RKO (cell line): Measurements from ENCODE around the gene TTK.
"Not testable (repeated sequence)": the region's sequence is repeated elsewhere in the genome, so short reads cannot be mapped to it uniquely, and the experiment has no call there.

Experiments used
- DNase-seq: peaks from one replicate; pipeline ENCODE4 v3.0.0-alpha.2; 2016; ENCODE audit warnings: low spot score

TTK gene

DNA sequence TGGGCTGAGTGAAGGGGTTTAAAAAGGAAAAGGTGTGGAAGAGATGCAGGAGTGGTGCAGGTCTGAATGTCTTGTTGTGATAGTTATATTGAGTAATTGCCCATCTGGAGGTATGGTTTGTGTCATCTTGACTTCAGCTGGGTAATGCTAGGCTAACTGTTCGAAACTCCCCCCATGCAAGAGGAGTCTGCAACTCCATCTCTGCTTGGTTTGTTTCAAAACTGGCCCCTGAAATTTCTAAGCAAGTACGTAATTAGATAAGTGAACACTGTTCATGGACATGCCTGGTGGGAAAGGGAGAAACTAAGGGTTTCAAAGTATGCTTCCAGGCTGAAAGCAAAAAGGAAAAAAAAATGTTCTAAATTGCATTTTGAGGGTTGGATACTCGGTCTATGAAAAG, 17.1 kb downstream of the TTK start:
- no peak for DNase-seq

GRCh38 chr6:80022803-80023202, 18.4 kb downstream of the TTK start:
- DNase-seq = no peak

DNA sequence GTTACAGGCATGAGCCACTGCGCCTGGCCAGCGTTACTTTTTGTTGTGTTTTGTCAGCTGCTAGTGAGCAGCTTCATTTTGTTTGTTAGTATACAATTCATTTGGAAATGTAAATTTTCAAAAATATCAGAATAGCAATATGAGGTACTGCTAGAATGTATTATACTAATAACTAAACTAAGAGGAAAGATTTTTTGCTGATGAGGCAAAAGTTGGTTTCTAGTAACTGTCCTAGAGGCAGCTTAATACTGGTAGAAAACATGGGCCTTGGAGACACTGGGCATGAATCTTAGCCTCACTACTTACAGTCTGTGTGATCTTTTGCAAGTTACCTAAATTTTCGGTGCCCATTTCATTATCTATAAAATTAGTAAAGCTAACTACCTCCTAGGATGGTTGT, 24.1 kb downstream of the TTK start:
- DNase-seq = no peak

- no peak for DNase-seq
Measured at GRCh38 chr6:80029470-80029869, 25.0 kb downstream of the TTK start.

GRCh38 chr6:80048220-80048619, 43.8 kb downstream of the TTK start:
- not testable (repeated sequence) for DNase-seq

DNA sequence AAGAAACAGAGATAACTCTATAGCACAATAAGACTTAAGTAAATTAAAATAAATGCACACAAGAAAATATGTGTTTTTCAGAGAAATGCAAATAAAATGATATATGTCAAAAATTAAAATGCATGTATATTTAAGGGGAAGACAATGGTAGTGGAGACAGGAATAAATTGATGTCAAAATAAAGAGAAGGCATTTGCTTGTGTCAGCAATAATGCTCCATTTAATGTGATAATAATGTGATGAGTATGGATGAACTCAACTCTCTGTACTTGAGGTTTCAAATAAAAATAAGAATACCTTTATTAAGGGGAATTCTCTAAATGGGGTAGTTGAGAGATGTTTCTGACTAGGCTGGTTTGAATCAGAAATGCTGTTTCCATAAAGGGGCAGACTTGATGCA, 56.3 kb downstream of the TTK start:
- DNase-seq = no peak

- DNase-seq = not testable (repeated sequence)
Measured at GRCh38 chr6:80068146-80068545, 63.7 kb downstream of the TTK start.

- not testable (repeated sequence) for DNase-seq
Measured at GRCh38 chr6:80070431-80070830, 66.0 kb downstream of the TTK start.

- no peak for DNase-seq
Measured at GRCh38 chr6:80077067-80077466, 72.6 kb downstream of the TTK start.

DNA sequence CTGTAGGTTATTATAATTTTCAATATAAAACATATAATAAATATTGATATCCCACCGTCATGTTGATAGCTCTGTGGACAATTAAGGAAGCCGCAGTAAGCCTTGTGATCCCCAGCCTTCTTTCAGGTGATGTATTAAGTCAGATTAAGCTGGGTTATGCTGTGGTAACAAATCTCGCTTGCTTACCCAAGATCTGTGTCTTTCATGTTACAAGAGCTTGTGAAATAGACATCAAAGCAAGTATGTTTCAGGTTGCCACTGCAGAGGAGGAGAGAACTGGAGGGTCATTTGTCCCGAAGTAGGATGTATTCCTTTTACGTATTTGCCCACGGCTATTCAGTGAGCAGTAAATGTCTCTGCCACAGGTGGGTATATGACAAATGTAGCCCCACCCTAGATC, 84.2 kb downstream of the TTK start:
- DNase-seq = no peak

DNA sequence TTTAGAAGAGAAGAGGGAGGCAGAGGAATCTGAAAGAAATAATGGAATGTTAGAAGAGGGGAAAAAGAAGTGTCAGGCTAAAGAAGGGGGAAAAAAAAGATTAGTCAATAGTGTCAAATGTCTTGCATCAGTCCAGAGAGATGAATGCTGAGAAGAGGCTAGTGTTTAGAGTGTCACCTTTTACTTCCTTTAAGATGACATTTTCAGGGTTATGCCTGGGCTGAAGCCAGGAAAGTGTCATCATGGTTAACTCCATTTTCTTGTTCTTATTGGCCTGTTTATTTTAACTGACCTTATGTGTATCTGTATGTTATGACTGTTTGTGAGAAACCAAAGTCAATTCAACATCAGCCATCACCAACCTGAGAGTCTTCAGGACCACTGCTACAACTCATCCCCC, 87.1 kb downstream of the TTK start:
- no peak for DNase-seq
